ENCODE data around the gene SLC6A7.
"Not testable (repeated sequence)": the region's sequence is repeated elsewhere in the genome, so short reads cannot be mapped to it uniquely, and the experiment has no call there.

Gene SLC6A7

GRCh38 chr5:150241298-150242160, 51.7 kb downstream of the SLC6A7 start:
- DNase-seq (ENCODE audit: low read depth in 2 of 2): no peak

DNA sequence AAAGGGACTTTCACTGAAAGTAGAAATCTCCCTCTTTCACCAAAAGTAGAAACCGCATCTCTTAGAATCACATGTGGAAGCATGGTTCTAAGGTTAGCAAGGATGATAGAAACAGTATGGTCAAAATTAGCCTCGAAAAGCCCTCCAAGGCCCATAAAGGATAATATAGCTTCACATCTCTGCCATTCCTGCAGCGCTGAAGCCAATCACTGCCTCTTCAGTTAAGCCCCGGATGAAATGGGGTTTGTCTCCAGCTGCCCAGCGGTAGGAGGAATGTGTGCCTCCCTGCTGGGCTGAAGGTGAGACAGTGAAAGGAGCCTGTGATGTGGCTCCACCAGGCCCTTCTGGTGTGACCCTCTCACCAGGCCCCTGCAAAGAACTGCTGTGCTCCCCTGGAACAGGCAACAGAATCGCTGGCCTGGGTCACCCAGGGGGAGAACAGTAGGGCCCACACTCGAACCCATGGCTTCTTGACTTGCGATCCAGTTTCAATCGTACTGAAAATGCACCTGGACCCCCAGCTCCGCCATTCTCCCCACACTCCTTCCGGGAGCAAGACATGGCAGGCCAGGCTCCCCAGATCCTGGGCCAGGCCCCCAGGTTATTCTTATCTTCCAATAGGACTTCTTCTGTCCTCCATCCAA, 52.5 kb downstream of the SLC6A7 start:
- no peak for DNase-seq (ENCODE audit: low read depth in 2 of 2)

DNA sequence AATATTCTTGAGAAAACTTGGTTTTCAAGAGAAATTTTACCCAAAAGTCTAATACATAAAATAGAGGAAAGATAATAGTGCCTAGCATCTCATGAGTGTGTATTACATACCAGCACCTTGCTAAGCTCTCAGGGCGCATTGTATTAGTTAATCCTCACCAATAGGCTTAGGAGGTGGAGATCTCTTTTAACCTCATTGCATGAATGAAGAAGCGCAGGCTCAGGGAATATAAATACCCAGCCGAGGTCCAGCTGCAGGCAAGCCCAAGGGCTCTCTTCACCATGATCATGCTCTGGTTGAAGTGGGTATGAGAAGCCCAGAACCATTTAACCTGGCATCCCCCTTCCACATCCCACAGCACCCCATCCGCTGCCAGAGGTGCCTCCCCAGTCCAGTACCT, 53.7 kb downstream of the SLC6A7 start:
- DNase-seq (ENCODE audit: low read depth in 2 of 2): no peak

GRCh38 chr5:150244209-150244608, 54.3 kb downstream of the SLC6A7 start:
- DNase-seq (ENCODE audit: low read depth in 2 of 2): no peak

DNA sequence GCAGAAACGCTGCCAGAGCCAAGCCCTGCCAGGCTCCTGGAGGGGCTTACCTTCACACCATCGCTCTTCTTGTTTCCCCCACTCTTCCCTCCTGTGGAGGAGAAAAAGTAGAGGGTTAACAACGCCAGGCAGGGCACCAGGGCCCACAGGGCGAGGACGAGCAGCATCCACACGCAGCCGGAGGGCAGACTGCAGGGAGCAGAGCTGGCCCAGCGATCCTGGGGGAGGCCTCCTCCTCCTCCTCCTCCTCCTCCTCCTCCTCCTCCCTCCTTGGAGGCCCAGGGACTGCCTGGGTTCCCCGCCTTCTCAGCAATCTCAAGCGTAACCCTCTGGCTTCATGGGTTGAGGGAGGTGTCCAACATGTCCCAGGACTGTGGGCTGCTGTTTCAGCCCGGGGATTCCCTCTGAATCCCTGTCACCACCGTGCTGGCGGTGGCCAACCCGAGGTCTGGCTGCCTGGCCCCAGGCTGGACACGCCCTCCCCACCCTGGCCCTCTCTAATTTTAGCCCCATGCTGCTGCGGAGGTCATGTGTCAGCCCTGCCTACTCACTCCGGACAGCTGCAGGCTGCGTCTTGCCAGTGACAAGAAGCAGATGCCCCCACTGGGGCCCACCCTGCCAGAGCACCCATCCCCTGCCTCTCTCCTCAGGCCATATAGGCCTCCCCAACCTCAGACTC, 55.4 kb downstream of the SLC6A7 start:
- DNase-seq (ENCODE audit: low read depth in 2 of 2): no peak

DNA sequence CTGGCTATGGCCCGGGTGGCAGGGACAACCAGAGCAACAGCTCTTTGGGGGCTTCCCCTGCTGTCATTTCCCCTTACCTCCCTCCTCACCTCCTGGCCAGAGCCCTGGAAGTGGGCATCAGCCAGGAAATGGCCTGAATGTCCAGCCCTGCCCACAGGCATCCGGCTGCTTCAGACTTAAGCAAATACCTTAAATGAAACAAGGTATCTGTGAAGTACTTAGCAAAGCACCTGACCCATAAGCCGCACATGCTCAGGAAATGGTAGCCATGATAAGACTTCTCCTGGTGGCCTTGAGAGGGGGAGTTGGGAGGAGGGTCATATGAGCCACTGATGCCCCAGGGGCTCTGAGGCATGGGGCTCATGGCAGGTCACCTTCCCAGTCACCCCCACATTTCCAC, 55.9 kb downstream of the SLC6A7 start:
- DNase-seq (ENCODE audit: low read depth in 2 of 2): no peak

DNA sequence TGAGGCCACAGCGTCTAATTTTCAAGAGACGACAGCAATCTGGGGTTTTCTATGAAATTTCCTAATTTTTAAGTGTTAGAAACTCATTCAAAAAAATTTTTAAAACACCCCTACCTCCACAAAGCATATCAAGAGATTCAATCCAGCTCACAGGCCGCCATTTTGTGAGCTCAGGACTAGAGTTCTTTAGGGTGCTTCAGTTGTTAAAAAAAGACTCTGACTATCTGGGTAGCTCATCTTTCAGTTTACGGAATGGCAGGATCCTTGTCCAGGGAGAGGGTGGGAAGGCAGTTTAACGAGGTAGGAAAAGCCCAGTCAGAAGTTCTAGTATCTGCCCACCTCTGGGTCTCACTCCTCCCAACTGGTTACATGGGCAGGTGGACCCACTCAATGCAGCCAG, 56.6 kb downstream of the SLC6A7 start:
- DNase-seq (ENCODE audit: low read depth in 2 of 2): no peak

GRCh38 chr5:150246835-150247234, 57.0 kb downstream of the SLC6A7 start:
- DNase-seq (ENCODE audit: low read depth in 2 of 2): no peak

DNA sequence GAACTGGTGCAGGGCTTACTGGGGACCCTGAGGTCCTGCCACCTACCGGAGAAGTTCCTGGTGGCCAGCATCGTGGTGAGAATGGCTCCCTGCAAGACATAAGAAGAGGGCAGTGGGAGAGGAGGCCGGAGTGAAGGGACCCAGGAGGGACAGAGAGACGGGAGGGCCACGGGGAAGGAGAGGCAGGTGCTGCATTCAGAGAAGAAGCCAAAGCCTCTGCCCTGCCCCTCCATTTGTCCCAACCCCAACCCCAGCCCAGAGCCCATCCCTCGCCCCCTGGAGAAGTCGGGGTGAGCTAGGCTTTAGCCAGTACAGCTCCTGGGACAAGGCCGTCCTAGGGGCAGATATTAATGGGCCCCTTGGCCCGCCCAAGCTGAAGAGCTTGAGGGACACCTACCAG, 57.9 kb downstream of the SLC6A7 start:
- DNase-seq (ENCODE audit: low read depth in 2 of 2): no peak

DNA sequence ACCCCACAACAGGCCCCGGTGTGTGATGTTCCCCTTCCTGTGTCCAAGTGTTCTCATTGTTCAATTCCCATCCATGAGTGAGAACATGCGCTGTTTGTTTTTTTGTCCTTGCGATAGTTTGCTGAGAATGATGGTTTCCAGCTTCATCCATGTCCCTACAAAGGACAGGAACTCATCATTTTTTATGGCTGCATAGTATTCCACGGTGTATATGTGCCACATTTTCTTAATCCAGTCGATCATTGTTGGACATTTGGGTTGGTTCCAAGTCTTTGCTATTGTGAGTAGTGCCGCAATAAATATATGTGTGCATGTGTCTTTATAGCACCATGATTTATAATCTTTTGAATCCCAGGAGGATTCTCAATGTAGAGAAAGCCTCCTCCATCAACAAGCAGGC, 58.6 kb downstream of the SLC6A7 start:
- DNase-seq (ENCODE audit: low read depth in 2 of 2): not testable (repeated sequence)

DNA sequence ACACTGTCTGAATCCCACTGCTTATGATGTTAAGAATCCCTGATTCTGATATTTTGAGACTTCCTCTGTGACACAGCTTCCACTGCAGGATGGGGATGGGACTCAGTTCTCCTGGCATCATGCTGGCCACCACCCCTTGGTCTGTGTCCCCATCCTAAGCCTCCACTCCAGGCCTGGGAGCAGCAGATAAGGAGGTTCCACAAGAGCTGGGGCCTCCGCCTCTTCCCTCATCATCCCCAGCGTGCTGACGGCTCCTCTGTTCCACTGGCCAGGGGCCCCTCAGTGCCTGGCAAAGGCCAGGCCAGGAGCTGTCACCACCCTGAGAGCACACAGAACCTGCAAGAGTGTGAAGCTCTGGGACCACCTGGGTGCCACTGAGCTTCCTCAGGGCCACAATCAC, 59.1 kb downstream of the SLC6A7 start:
- no peak for DNase-seq (ENCODE audit: low read depth in 2 of 2)

DNA sequence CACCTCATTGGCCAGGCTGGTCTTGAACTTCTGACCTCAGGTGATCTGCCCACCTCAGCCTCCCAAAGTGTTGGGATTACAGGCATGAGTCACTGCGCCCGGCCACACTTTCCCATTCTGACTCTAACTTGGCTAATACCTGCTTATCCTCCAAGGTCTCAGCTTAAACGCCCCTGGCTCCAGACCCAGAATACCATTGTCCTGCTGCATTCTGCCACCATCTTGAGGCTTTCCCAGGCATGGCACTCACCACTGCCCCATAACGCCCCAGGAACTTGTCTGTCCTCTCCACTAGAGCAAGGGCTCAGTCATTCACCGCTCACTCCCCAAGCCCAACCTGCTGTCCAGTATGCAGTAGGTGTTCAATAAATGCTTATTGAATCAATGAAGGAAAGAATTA, 59.9 kb downstream of the SLC6A7 start:
- DNase-seq (ENCODE audit: low read depth in 2 of 2): no peak

- DNase-seq (ENCODE audit: low read depth in 2 of 2): no peak
Observed at GRCh38 chr5:150251504-150251903, 61.6 kb downstream of the SLC6A7 start.

GRCh38 chr5:150252489-150252888, 62.6 kb downstream of the SLC6A7 start:
- no peak for DNase-seq (ENCODE audit: low read depth in 2 of 2)

DNA sequence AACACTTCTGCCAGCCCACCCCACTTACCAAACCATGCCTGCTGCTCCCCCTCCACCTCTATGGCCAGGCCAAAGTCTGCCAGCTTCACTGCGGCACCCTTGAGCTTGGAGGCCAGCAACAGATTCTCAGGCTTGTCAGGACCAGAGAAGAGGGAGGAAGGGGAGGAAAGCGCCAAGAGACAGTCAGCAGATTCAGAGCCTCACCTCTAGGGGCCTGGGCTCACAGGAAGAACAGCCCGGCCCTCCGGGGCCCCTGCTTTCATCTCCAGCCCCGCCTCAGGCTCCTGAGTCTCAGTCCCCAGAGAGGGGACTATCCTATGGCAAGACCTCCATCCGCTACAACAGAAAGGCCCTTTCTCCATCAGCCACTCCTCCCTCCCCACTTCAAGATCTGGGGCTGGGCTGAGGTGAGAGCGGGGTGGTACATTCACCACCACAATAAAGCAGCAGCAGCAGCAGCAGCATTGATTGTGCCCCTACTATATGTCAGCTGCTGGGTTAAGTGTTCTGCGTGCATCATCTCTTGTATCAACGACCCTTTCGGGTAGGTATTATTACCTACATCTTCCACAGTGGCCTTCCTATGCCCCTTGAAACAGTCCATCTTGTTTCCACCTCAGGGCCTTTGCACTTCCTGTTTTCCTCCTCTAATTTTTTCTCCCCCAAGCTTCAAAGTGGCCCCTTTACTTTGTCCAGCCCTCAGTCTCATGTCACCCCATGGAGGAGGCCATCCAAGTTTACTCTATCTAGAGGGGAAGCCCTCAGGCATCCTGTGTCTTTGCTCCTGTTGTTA, 63.8 kb downstream of the SLC6A7 start:
- no peak for DNase-seq (ENCODE audit: low read depth in 2 of 2)

DNA sequence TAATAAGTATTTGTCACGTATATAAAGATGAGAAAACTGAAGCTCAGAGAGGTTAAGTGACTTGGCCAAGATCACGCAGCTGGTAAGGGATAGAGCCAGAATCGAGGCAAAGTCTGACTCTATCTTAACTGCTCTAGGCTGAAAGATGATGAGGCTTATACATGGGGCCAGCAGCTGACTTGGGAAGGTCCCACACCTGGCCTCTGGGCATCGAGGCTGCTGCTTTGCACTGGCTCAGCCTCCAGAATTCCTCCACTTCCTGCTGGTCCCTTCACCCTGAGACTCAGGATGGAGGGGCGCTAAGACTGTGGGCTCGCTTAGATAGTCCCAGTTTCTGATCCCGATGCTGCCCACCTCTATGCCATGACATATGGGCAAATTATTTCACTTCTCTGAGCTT, 64.5 kb downstream of the SLC6A7 start:
- no peak for DNase-seq (ENCODE audit: low read depth in 2 of 2)

DNA sequence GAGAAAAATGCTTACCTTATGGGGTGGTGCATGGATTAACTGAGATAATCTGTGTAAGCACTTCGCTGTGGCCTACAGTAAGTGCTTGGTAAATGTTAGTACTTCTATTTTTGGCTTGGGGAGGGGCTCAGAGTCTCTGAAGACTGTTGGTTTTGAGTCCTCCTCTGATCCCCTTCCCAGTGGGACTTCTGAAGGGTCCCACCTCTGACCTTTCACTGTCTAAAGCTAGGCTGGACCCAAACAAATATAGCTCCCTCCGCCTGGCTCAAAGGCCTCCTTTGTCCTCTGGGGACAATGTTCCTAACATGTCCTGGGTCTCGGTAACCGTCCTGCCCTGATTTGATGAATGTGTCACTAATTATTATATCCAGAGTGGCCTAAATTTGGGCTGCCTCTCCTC, 64.9 kb downstream of the SLC6A7 start:
- no peak for DNase-seq (ENCODE audit: low read depth in 2 of 2)

GRCh38 chr5:150255659-150256409, 66.0 kb downstream of the SLC6A7 start:
- DNase-seq (ENCODE audit: low read depth in 2 of 2): no peak

- no peak for DNase-seq (ENCODE audit: low read depth in 2 of 2)
Observed at GRCh38 chr5:150256410-150257064, 66.7 kb downstream of the SLC6A7 start.

DNA sequence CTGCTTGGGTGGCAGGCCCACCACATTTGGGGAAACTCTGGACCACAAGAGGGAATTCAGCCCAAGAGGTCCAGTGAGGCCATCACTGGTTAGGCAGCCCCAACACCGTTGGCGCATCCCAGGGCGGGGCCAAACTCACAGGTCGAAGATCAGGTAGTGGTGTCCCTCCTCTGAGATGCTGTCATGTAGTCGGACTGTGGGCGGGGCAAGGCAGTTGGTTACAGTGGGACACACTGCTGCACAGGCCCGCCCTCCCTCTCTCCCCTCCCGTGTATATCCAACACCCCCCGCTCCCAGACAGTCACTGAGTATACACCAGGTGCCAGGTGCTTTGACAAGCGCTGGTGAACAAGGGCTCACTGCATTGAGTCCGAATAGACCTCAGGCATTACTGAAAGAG, 67.6 kb downstream of the SLC6A7 start:
- DNase-seq (ENCODE audit: low read depth in 2 of 2): no peak

DNA sequence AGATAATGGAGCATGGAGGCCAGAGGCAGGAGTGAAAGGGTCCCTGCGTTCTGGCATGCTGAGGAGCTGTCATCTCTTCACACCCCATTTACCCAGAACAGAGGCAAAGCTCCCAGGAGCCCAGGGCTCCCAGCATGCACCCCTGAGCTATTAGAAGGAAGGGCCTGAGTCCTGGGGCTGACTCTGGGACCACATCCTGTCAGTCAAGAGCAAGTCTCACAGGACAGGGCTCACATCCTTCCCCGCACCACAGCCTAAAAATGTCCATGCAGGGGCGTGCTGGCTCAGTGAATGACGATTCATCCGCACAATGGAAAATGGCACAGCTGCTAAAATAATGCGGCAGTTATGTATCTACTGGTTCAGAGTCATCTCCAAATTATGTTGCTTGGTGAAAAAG, 68.3 kb downstream of the SLC6A7 start:
- no peak for DNase-seq (ENCODE audit: low read depth in 2 of 2)

Measured in stimulated activated CD4-positive, alpha-beta T cell treated with anti-CD3 and anti-CD28 coated beads, Interleukin-1b, Interleukin-23, amount 100 ng/mL, for 4 hours (primary cell).